ENCODE data around the gene OSTN. TPM values are rescaled to one million over a fixed set of nuclear protein-coding genes. Genes with fewer than 3 reads are reported as not detected.
A peak's percentile ranks its signal among the peaks of the same experiment; 100 is the strongest.

The OSTN gene
- polyA plus RNA-seq, 6 donors from 2014 or later, result not detected

DNA sequence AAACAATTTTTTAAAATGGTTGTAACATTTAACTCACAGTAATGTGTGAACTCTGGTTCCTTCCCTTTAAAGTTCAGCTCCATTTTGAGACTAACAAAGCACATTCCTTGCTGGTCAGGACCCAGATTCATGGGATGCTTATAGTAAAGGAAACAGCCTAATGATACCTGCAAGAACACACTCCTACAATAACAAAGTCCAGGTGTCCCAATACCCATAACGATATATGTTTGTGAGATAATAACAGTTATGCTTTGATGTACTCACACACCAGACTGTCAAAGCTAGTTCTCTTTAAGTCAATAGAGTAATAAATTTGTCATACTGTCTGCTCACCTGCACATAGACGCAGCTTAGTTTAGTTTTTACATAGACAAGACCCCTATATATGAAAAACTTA is 114.3 kb downstream of the OSTN start:
- DNase-seq, result no peak
- no peaks in the 10 kb centered on the region for H3K27me3 Mint-ChIP-seq
- no peak overlapping the region for H3K4me3 Mint-ChIP-seq
- ATAC-seq (ENCODE audit: low read depth in 2 of 2), result no peak
- H3K36me3 Mint-ChIP-seq, result no peaks in the 10 kb centered on the region
- H3K4me1 Mint-ChIP-seq, result no peaks in the 10 kb centered on the region
- H3K9me3 Mint-ChIP-seq, result peaks cover 0 to 4% (median 1%) of the 10 kb centered on the region in 7 donors
- H3K27ac Mint-ChIP-seq, result no peak overlapping the region

DNA sequence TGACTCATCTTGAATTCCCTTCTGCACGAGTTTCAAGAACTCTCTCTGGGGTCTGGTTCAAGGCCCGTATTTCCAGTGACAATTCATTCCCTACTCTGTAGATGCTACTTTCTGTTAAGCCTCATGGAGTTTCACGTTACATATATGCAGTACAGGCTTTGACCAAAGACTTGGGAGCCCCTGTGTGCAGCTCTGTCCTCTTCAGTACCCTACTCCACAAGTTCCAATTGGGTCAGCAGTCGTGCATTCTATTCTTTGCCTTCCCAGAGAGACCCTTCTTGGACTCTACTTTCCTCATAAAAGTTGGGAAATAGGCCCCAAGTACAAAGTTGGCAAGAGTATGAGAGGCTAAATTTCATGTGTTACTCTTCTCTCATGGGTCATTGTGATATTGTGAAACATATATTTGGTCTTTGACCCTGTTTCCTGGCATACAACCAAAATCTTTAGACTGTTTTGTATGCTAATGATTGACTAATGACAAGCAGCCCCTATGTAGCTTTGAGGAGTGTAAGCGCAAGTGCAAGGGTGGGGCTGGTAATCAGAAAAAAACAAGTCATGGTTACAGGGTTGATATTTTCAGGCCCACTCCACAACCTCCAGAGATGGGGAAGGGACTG is 115.2 kb downstream of the OSTN start:
- DNase-seq (no peak), ATAC-seq (ENCODE audit: low read depth in 2 of 2) (no peak)
- no peaks in the 10 kb centered on the region for H3K27me3 Mint-ChIP-seq
- H3K27ac Mint-ChIP-seq, result peak overlapping the region in 1 of 6 donors; percentile 21
- H3K4me1 Mint-ChIP-seq, result no peaks in the 10 kb centered on the region
- peaks cover 0 to 4% (median 1%) of the 10 kb centered on the region in 7 donors for H3K9me3 Mint-ChIP-seq
- H3K4me3 Mint-ChIP-seq, result no peak overlapping the region
- H3K36me3 Mint-ChIP-seq, result no peaks in the 10 kb centered on the region

Other genes with a start within 250 kb of the OSTN start
- 10 to 100 TPM; 40.0 to 68.7 (median 51.8) TPM for gene CCDC50, start 130.2 kb downstream of the OSTN start, polyA plus RNA-seq (ENCODE audit: low read depth in 6 of 6)
- under 1 TPM in 4 of 6 donors, not detected in 2; 0.17 to 0.98 (median 0.67) TPM for gene UTS2B, start 131.3 kb downstream of the OSTN start, polyA plus RNA-seq (ENCODE audit: low read depth in 6 of 6)